Measurements from ENCODE around the gene CLVS2.

Gene CLVS2

DNA sequence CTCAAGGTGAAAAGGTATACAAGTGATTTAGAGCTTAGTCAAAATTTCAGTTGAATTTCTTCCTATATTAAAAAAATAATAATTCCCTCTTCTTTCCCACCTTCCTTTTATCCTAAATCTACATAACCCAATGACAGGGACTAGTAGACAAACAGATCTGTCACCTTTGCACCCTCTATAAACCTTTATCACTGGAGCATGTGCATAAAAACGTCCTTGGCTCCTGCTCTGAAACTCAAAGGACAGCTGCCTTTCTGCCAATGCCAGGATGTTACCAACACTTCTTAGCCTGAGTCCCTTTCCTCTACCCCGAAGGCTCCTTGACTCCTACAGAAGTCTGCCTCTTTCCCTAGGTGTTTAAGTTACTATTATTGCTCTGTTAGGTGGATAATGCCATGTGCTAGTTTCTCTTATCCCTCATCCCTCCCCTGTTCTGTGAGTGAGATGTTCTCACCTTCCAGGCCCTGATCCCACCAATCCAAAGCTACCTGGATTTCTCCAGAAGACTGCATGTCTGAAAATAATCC, 4.3 kb downstream of the CLVS2 start:
- no peak for DNase-seq (ENCODE audit: low read depth)
- H3K4me3 ChIP-seq (ENCODE audit: low read depth, low read length): no peak overlapping the region
- TF ChIP-seq CTCF (IDR thresholded peaks at IDR 0.05; ENCODE audit: control insufficient read depth, extremely low read depth, insufficient read depth): no peak

DNA sequence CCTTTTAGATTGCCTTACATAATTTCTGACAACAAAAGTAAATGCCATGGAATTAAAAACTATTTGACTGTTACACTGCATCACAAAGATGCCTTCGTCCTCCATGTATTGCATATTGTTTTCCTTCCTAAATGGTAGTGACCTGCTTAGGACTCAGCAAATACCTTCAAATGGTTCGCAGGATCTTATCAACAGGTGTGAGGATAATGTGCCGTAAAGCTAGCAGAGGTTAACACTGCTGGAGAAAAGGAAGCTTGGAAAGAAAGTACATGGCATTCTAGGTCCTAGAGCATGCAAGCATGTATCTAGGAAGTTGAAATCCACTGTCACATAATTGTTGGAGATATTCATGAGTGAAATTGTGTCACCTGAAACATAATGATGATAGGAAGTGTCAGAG, 5.5 kb downstream of the CLVS2 start:
- no peak for TF ChIP-seq CTCF (IDR thresholded peaks at IDR 0.05; ENCODE audit: control insufficient read depth, extremely low read depth, insufficient read depth)
- DNase-seq (ENCODE audit: low read depth): no peak
- no peak overlapping the region for H3K4me3 ChIP-seq (ENCODE audit: low read depth, low read length)

DNA sequence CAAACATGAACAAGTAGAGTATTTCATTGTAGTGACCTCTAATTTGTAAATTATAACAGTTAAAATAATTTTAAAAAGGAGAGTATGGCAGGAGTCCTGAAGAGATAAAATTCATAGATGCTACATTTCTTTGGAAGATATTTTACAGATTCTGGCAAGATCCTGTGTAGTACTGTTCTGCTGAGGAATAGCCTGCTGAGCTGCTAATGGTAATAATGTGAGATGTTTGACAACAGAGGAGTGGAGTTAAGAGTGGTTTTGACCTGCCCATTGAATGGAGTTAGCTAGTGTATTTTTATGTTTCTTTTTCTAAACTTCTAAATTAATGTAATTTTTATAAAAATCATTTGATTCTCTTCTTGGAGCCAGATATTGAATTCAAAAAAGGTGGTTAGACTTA, 11.8 kb downstream of the CLVS2 start:
- H3K4me3 ChIP-seq (ENCODE audit: low read depth, low read length): no peak overlapping the region
- no peak for TF ChIP-seq CTCF (IDR thresholded peaks at IDR 0.05; ENCODE audit: control insufficient read depth, extremely low read depth, insufficient read depth)
- DNase-seq (ENCODE audit: low read depth): no peak

GRCh38 chr6:123009059-123009458, 13.0 kb downstream of the CLVS2 start:
- DNase-seq (ENCODE audit: low read depth): no peak
- no peak for TF ChIP-seq CTCF (IDR thresholded peaks at IDR 0.05; ENCODE audit: control insufficient read depth, extremely low read depth, insufficient read depth)
- no peak overlapping the region for H3K4me3 ChIP-seq (ENCODE audit: low read depth, low read length)

DNA sequence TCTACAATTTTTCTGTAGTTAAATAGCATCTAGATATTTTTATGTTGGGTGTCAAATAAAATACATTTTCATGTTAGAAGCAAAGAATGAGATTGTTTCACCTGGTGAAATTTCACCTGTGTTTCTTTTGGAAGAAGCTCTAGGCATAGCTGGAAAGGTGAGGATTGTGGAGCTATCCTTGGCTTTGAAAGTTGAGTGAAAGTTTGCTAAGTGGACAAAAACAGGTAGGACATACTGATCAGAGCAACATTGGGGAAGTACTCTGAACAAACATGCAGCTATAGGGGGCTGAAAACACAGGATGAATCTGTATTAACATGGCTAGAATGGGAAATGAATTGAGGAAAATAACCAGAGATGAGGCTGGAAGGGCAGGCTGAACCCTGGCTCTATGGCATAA, 18.8 kb downstream of the CLVS2 start:
- DNase-seq (ENCODE audit: low read depth): no peak
- TF ChIP-seq CTCF (IDR thresholded peaks at IDR 0.05; ENCODE audit: control insufficient read depth, extremely low read depth, insufficient read depth): no peak
- no peak overlapping the region for H3K4me3 ChIP-seq (ENCODE audit: low read depth, low read length)

DNA sequence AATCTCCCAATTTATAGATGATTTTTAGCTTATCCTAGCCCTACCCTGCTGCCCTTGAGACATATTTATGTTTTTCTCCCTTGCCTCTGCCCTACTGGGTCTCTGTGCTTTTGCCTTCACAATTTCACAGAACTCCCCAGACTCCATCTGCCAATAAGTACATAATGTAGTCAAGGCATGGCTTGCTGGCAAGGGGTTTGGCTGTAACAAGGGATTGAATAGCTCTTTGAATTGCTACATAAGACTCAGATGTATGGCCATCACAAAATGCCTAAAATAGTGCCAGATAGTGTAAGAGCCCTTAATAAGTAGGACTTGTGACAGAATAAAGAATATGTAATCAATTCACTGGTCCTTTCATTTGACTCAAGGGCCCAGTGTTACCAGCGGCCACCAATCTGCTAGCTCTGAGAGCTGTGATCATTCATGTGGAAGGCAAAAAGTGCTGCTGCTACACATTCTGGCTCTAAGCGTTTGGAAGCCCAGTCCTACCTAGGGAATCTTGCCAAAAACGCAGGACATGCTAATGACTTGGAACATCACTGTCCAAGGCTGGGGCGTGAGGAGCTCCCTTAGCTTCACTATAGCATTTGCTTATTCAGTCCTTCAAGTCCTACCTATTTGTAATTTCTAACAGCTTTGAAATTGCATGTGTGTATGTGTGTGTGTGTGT, 20.5 kb downstream of the CLVS2 start:
- TF ChIP-seq CTCF (IDR thresholded peaks at IDR 0.05; ENCODE audit: control insufficient read depth, extremely low read depth, insufficient read depth): no peak
- no peak for DNase-seq (ENCODE audit: low read depth)
- no peak overlapping the region for H3K4me3 ChIP-seq (ENCODE audit: low read depth, low read length)
